OCI-LY3 (cell line): ENCODE results near the gene TAPBPL.

Experiments
- EZH2phosphoT487 ChIP-seq: fragments of 200-600 bp; shearing (Covaris generic); IDR thresholded peaks from 2 replicates; pipeline ENCODE4 v1.6.1; 2018; ENCODE audit warnings: antibody characterized with exemption, mixed run types, low read depth
- TF ChIP-seq, protein P1 (sequence below): fragments of 200-600, 300-600 bp; sonication (generic); IDR thresholded peaks from 2 replicates; pipeline ENCODE4 v1.5.1; 2014; ENCODE audit warnings: antibody characterized with exemption, low read length, low read depth

DNA sequence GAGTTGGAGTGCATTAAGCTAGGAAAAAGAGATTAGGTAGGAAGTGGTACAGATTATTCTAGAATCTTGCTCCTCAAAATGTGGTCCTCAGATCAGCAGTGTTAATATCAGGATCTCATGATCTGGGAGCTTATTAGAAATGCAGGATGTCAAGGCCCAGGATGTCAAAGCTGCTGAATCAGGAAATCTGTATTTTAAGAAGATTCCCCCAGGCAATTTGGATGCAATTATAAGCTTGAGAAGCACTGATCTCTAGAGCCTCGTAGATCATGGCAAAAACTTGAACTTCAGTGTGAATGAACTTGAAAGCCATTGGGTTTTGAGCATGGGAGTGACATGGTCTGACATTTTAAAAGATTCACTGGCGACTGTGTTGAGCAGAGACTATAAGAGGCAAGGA lies 48.6 kb downstream of the TAPBPL start:
- TF ChIP-seq, protein P1, sequence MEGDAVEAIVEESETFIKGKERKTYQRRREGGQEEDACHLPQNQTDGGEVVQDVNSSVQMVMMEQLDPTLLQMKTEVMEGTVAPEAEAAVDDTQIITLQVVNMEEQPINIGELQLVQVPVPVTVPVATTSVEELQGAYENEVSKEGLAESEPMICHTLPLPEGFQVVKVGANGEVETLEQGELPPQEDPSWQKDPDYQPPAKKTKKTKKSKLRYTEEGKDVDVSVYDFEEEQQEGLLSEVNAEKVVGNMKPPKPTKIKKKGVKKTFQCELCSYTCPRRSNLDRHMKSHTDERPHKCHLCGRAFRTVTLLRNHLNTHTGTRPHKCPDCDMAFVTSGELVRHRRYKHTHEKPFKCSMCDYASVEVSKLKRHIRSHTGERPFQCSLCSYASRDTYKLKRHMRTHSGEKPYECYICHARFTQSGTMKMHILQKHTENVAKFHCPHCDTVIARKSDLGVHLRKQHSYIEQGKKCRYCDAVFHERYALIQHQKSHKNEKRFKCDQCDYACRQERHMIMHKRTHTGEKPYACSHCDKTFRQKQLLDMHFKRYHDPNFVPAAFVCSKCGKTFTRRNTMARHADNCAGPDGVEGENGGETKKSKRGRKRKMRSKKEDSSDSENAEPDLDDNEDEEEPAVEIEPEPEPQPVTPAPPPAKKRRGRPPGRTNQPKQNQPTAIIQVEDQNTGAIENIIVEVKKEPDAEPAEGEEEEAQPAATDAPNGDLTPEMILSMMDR = no peak
- no peak for TF ChIP-seq EZH2phosphoT487
